A549 (cell line): Measurements from ENCODE around the gene ROR2.

Experiments used
- CEBPB ChIP-seq, 2 experiments: fragments of >200 bp in 1 of 2; sonication (Bioruptor Twin) in 1 of 2; formaldehyde crosslinking in 1 of 2; IDR thresholded peaks; 2 replicates each; pipeline ENCODE4 v1.6.1; 2012 to 2016
- CTCF ChIP-seq: fragments of >200 bp; sonication (Bioruptor Twin); formaldehyde crosslinking; IDR thresholded peaks from 3 replicates; pipeline ENCODE4 v1.5.1; 2016
- EHMT2 ChIP-seq: fragments of 200-600 bp; sonication (generic); IDR thresholded peaks from 2 replicates; pipeline ENCODE4 v1.6.1; 2016; ENCODE audit warnings: antibody characterized with exemption, low read depth, mild to moderate bottlenecking, moderate library complexity
- EP300 ChIP-seq, 2 experiments: fragments of >200 bp; sonication (Bioruptor Twin); formaldehyde crosslinking; IDR thresholded peaks; 2 replicates in 1 of 2; 3 replicates in 1 of 2; pipeline ENCODE4 v1.6.1; 2016 to 2017
- POLR2A ChIP-seq: IDR thresholded peaks from 2 replicates; pipeline ENCODE4 v1.6.1; 2012; ENCODE audit warnings: mild to moderate bottlenecking, low read length
- RAD21 ChIP-seq, 2 experiments: fragments of >200 bp in 1 of 2; sonication (Bioruptor Twin) in 1 of 2; formaldehyde crosslinking in 1 of 2; IDR thresholded peaks in 1 of 2; conservative IDR thresholded peaks in 1 of 2; 2 replicates in 1 of 2; 3 replicates in 1 of 2; pipeline ENCODE4 v1.6.1; 2012 to 2018; ENCODE audit warnings: inconsistent platforms in 1 of 2
- USF2 ChIP-seq: fragments of 450-650 bp; IDR thresholded peaks from 2 replicates; pipeline ENCODE4 v1.6.1; 2014; ENCODE audit warnings: antibody characterized with exemption

GRCh38 chr9:91795598-91796241 lies 154.3 kb downstream of the ROR2 start:
- TF ChIP-seq POLR2A (no peak), EHMT2 (no peak), RAD21 (conservative IDR thresholded peaks at IDR 0.05 in 1 of 2, IDR thresholded peaks at IDR 0.05 in 1 of 2) (no peak), CEBPB (IDR thresholded peaks at IDR 0.05) (no peak), CTCF (no peak), USF2 (no peak), EP300 (IDR thresholded peaks at IDR 0.05) (no peak)
